HG03354 (cell line): ENCODE measurements around the gene KIF1A.

Source experiments
- ATAC-seq: cut with Tn5 transposase; IDR thresholded peaks from one replicate; pipeline ENCODE4 v1.9.1; 2021; ENCODE audit warnings: mild to moderate bottlenecking; ENCODE audit not compliant: unreplicated experiment, poor library complexity, severe bottlenecking

KIF1A gene

DNA sequence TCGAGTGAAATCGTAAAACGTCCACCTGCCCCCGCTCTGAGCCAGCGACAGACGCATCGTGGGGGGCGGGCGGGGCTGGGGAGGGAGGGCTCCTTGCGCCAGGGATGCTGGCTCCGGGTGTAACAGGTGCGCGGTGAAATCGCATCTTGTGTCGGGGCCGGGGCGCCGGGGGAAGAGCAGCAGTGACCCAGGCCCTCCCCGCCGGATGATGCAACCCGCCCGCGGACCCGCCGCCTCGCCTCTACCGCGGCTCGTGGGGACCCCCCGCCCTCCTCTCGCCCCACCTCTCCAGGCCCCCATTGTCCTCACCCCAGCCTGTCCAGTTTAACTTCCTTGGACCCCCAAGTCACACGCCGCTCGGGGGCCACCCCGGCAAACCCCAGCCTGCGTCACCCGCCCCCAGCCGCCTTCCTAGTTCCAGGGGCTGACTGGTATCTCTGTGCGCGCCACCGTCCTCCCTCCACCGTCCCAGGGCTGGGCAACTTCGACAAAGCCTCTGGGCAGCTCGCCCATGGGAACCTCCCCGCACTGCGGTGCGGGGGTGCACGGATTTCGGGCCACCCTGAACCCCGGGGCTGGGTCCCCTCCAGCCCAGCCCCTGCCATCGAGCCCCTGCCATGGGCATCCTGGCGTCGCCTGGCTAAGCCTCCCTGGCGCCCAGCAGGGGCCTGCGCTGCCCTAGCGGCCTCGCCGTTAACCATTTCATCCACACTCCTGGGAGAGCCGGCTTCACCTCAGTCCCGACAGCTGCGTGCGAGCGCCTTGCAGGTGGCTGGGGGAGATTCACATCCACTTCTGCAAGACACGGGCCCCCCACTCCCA is 799 bp upstream of the KIF1A start:
- no peak for ATAC-seq

DNA sequence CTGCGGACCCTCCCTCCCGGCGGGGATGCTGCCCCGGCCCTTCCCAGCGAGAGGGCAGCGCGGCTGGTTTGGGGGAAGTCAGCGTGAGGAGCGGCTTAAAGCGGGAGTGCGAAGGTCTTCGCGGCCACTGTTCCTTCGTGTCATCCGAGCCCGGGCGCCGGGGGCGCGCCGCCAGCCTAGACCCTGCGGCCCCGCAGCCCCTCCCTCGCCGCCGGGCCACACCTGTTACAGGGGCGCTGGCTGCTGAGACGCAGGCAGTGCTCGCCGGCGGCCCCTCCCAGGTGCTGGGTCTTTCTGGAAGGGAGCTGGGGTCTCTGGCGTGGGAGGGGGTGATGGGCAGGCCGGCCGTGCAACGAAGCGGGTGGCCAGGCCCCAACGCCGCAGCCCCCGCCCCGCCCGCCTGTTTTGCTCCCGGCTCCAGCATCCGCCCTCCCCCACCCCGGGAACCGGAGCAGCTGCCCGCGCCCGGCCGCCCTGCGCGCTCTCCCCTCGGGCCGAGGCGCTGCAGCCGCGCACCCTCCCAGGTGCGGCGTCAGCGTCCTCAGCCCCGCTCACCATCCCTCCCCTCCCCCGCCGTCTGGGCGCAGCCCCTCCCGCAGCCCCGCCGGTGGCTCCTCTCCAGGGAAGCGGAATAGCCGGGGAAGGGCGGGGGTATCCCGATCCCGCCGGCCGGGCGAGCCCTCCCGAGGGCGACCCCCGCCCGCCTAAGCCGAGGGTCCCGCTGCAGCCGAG is 727 bp downstream of the KIF1A start:
- ATAC-seq: no peak

DNA sequence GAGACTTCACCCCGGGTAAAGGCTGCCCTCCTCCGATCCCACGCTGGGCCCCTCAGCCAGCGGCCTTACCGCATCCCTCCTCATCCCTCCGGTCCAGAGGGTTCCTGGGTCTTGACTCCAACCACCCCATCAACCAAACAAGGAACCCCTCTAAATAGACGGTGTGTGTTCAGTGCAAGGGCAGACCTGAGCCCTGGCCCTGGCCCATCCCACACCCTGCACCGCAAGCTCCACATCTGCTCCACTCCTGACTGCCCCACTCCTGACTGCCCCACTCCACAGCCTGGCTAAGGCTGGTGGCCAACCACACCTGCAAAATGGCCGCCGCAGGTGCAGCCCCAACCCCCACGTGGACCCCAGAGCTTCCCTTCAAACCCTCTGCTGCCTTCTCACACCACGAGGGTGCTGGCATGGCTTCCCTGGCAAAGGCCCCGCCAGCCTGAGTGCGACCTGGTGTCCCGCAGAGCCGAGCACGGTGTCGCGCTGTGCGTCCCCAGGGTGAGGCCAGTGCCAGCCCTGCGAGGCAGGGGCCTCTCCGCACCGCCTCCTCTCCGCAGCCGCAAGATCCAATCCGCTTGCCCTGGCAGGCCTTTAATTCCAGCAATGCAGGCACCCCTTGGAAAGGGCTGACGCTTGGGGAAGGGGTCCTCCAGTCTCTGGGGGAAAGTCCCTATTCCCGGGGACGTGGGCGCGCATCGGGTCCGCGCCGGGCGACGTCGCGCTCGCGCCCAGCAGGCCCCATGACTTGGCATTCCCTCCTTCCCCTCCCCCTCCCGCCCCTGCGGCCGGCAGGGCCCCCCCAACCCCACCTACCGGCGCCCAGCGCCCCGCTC is 1.5 kb downstream of the KIF1A start:
- ATAC-seq: no peak

DNA sequence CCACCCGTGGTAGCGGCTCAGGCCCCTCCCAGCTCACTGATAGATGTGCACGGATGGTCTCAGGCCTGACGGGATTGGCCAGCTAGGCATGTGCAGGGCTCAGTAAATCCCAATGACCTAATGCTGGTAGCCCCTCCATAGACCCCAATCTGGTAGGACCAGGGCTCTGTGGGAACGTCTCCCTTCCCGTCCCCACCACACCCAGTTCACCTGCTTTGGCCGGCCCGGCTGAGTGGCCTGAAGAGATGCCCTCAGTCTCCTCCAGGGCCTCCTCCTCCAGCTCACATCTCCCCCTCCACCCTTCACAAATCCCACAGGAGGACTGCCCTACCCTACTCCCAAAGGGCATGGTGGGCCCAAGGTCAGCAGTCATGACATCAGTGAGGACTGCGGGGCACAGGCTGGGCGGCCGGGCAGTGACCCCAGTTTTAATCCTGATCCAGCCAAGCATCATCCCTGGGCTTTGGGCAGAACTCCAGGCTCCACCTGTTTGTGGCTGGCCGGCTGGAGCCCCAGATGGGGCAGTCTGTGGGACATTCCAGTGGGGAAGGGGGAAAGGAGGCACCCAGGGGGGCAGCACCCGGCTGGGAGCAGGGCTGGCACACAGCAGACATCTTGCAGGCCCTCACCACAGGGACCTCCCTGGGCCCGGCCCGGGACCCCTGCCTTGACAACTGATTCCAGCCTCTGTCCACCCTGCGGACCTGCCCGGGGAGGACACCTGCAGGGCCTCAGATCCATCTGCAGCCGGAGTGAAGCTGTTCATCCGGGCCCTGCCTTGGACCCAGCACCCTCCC is 2.3 kb downstream of the KIF1A start:
- no peak for ATAC-seq

DNA sequence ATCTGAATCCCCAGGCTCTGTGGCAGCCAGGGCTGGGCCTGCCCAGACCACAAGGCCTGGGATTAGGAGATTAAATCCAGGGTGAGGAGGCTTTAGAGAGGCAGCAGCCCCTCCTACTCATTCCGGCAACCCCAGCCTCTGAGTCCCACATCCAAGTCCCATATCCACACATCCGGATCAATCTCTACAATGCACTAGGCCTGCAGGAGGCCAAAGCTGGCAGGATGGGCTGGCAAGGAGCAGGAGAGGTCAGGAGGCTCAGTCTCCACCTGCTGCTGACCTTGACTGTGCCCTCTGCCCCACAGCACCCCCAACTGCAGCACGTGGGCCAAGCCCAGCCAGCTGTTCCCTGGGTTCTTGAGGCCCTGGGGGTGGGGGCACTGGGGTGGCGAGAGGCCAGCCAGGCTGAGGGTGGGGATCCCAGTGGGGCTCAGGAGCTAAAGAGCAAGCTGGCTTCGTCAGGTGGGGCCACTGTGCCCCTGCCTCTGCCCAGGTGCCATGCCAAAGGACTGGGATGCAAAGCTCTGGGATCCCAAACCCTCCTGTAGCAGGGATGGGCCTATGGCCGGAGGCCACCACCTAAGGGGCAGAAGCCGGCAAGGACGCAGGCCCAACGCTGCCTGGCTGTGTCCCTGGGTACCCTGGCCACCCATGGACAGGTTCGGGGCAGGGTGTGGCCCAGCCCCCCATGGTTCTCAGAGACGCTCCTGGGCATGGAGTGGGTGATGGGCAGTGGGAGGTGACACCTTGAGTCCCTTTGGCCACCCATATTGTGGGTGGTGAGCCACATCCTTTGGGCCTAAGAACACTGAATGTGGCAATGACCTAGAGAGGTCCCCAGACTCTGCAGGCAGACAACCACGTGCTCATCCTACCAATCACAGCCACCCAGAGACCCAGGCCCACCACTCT is 3.2 kb downstream of the KIF1A start:
- no peak for ATAC-seq

DNA sequence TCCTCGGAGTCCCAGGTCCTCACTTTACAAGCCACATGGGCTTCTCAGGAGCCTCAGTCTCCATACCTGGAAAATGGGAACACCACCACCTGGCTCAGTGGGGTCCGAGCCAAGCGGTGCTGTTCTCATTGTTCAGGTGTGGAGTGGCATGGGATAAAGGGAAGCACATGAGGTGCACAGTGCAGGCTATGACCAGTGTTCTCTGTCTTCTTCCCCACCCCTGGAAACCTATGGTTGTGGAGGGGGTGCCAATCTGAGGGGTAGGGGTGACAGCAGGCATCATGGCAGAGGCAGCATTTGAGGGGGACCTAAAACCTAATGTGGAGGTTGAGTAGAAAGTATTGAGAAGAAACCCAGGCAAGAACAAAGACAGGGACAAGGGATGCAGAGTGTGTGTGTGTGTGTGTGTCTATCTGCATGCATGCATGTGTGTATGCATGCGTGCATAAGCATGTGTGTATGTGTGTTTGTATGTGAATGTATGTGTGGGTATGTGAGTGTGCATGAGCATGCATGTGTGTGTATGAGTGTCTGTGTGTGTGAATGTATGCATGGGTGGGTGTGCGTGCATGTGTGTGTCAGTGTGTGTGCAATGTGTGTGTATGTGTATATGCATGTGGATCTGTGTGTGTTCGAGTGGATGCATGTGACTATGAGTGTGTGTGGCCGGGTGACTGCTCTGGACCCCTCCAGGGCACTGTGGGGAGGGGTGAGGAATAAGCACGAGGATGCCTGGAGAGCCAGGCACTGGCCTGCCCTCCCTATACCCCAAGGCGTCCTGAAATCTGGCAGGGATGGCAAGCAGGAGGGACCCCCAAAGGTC is 4.0 kb downstream of the KIF1A start:
- ATAC-seq: no peak

DNA sequence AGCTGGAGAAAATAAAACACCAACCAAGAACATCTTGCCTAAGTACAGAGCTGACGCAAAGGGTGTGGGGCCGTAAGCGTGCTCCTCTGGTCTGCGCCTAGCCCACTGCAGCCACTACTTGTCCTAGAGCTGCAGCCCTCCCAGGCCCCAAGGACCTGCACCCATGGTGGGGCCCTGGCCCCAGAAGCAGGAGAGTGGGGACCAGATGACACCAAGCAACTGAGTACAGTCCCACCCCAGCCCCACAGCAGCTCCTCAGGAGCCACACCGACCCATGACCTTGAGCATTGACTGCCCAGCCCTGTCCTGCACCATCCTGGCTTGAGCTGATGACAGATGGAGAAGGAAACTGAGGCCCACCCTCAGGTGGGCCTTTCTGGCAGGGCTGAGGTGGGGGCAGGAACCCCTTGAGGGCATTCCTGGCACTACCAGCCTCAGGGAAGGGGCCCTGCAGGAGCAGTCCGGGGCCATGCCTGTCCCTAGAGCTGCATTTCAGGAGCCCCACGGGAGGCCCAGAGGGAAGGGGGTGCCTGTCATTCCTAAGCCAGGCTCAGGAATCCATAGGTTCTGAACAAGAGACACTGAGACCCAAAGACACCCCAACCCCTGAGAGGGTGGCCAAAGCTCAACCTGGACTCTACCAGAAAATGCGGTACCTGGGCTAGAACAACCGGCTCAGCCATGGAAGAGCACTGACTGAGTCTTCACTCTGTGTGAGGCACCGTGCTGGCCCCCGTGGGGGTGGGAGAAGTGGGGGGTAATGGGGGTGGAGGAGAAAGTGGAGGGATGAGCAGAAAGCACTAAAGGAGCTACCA is 4.9 kb downstream of the KIF1A start:
- no peak for ATAC-seq

DNA sequence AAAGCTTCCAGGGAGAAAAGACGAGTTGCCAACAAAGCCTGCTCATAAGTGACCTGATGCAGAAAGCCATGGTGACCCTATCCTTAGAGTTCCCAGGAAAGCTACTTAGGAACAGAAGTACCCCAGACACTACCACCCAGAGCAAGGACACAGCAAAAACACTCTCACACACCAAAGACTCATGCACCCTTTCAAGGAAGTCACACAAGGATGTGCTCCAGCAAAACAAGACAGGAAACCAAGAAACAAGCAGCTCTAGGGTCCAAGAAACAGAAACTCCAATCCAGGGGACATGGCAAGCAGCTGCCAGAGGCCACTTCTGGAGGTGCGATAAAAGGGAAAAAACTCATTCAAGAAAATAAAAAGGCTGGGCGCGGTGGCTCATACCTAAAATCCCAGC is 5.7 kb downstream of the KIF1A start:
- no peak for ATAC-seq

DNA sequence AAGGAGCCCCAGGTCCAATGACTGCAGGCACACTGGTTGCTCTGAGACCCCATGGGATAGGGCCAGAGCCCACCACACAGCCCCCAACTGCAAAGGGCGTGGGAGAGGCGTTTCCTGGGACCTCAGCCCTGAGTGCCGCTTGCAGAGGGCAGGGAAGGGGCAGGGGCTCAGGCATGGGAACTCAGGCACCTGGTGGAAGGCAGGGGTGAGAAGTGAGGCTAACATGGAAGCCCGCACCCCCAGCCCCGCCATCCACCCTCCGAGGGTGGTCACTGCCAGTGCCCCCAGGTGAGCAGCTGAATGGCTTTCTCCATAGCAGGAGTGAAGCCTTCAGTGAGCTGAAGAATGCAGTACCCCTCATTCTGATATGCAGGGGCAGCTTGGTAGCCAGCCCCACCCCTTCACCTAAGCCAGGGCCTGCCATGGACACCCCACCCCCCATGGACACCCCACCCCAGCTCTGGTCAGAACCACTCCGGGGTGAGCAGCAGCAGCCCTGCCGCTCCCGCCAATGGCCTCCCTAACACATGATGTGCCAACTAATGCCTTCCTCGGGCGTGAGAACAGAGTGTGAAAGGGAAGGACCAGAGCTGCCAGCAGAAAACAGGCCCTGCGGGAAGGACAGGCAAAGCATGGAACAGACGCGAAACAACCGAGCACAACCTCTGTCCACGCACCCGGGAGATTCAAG is 6.6 kb downstream of the KIF1A start:
- no peak for ATAC-seq

DNA sequence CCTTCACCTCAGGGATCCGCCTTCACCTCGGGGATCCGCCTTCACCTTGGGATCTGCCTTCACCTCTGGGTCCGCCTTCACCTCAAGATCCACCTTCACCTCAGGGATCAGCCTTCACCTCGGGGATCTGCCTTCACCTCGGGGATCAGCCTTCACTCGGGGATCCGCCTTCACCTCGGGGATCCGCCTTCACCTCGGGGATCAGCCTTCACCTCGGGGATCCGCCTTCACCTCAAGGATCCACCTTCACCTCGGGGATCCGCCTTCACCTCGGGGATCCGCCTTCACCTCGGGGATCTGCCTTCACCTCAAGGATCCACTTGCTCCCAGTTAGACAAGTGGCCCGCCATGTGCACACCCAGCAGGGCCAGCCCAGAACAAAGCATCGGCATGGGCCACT is 7.3 kb downstream of the KIF1A start:
- no peak for ATAC-seq

DNA sequence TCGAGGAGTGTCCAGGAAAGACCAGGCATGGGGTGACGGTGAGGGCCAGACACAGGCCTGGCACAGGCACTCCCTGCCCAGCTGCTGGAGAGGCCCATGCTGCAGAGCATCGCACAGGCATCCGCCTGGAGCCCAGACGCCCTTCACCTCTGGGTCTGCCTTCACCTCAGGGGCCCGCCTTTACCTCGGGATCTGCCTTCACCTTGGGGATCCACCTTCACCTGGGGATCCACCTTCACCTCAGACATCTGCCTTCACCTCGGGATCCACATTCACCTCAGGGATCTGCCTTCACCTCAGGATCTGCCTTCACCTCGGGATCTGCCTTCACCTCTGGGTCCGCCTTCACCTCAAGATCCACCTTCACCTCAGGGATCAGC is 7.7 kb downstream of the KIF1A start:
- no peak for ATAC-seq

DNA sequence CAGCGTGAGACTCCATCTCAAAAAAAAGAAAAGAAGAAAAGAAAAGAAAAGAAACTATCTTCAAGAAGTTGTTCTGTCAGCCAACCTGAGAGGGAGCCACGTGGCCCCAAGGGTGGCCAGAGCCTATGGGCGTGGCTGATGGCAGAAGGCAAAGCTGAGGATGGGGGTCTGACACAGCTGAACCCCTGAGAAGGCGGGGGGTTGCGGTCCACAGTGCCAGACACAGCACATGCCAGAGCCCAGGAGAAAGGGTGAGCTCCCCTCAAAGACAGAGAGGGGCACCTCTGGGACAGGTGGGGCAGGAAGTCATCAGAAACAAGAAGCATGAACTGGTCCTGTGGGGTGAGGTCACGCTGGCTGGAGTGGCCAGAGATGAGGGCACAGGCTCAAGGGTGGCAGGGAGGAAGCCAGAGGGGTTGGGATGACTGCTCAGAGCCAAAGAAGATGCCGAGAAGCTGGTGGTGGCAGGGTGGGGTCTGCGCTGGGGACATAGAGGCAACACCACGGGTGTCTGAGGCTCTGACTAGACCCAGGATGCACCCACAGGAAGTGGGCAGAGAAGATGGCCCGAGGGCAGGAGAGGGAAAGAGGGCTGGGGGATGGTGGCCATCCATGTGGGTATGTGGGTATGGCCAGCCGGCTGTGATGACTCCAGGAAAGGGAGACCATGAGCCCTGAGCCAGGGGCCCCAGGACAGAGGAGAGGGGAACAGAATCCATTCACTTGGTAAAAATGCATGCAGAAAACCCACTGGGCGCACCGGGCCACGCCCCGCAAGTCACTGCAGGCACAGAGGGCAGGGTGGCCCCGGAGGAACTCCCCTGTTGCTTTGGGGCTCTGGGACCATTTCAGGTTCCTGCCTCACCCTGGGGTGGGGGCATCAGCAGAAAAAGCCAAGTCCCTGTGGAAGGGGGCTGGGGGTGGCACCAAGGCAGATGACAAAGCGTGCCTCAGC is 8.4 kb downstream of the KIF1A start:
- no peak for ATAC-seq

DNA sequence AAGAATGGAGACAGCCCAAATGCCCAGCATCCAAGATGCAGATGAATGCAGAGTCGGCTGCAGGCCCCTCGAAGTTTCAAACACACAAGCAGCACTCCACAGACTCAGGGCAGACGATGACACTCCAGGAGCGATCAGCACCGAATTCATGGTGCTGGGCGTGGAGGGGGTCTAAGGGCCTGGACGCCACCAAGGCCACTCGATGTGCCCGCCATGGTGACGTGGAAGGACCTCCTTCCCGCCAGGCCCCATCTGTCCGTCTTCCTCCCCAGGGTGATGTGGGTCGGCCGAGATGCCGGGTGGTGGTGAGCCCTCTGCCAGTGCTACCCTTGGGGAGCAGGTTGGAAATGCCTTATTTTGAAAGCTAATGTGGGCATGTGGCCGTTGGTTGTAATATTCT is 9.4 kb downstream of the KIF1A start:
- no peak for ATAC-seq

DNA sequence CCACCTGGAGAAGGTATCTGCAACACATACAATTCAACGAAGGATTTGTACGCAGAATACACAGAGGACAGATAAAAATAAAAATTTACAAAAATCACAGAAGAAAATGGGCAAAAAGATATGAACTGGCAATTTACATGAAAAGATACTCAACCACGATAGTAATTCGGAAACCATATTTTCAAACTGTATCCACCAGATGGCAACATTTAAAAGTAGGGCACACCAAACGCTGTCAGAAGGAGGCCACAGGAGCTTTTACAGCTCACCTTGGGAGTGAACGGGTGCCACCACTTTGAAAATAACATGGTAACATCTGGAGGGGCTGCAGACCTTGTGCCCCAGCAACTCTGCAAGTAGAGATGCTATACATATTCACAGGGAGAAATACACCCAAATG is 9.8 kb downstream of the KIF1A start:
- ATAC-seq: no peak

DNA sequence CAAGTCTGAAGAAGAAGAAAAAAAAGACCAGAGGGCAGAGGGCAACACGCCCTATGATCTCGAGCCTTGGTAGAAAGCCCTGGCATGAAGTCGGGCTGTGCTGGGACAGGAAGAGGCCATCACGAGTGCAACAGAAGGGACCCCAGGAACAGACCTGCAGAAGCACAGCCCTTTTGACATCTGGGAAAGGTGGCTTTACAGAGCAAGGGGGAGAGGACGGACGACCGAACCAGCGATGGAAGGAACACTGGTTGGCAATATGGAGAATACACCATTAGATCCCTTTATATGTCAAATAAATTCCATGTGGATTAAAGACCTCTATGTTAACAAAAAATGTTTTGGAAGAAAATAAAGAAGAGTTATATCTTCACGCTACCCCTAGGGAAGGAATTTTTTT is 10.7 kb downstream of the KIF1A start:
- no peak for ATAC-seq

DNA sequence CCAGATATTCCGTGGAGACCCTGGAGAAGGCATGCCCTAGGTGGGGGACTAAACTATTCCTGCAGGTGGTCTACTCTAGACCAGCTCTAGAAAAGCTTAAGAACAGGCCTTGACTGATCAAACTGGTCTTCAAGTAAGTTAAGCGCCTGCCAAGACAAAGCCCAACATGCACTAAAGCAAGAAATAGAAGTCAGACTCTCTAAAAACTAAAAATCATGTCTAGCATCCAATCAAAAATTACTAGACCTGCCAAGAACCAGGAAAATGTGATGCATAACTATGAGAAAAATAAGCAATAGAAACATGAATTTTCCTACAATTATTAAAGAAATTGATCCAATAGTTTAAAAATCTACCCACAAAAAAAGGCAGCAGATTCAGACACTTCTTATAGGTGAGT is 13.6 kb downstream of the KIF1A start:
- ATAC-seq: no peak
